Endothelial cell of umbilical vein (primary cell): Measurements from ENCODE around the gene PTPRZ1. TPM values are rescaled to one million over a fixed set of nuclear protein-coding genes. Genes with fewer than 3 reads are reported as not detected.

Experiments
- BruUV-seq: library from RNA; stranded (reverse); fragments of 400-500 nt; replicated peaks from 2 replicates; lab custom pipeline; 2021; lab: Mats Ljungman, UMichigan
- CTCF ChIA-PET: fragments of 300-600, 350-600 bp; sonication (Branson Sonifier 250); formaldehyde crosslinking; loops from one replicate; lab custom pipeline; 2021; ENCODE audit warnings: antibody characterized with exemption, inconsistent platforms; lab: Charles Lee
- POLR2A ChIA-PET: fragments of 300-600, 350-600 bp; sonication (Branson Sonifier 250); formaldehyde crosslinking; loops from one replicate; lab custom pipeline; 2021; ENCODE audit warnings: antibody characterized with exemption, inconsistent platforms; lab: Charles Lee
- DNase-seq: peaks from one replicate; pipeline ENCODE4 v3.0.0-alpha.2; 2011; ENCODE audit warnings: low read depth, low spot score
- FAIRE-seq: peaks from 2 replicates; lab custom pipeline; 2011; peaks lifted over from hg19 to GRCh38; lab: Jason Lieb, UNC
- H2AFZ ChIP-seq: 2 replicates; pipeline ENCODE4 v1.6.0; 2012; ENCODE audit warnings: low read depth, low read length, control low read depth, inconsistent platforms
- H3K27ac ChIP-seq: 2 replicates; pipeline ENCODE4 v1.5.1; 2011; ENCODE audit warnings: low read depth, mild to moderate bottlenecking, control low read depth, low read length, moderate library complexity; ENCODE audit not compliant: insufficient read depth
- H3K27me3 ChIP-seq, 2 experiments: 2 replicates each; pipeline versions ENCODE4 v1.6.0 to v1.6.1; 2011; ENCODE audit warnings: low read length in 2 of 2, mixed read lengths in 1 of 2; ENCODE audit not compliant: control insufficient read depth in 2 of 2, insufficient read depth in 2 of 2
- H3K36me3 ChIP-seq, 2 experiments: 2 replicates in 1 of 2; 3 replicates in 1 of 2; pipeline ENCODE4 v1.5.1; 2011; ENCODE audit warnings: low read length in 2 of 2, mild to moderate bottlenecking in 1 of 2, moderate library complexity in 1 of 2; ENCODE audit not compliant: control insufficient read depth in 2 of 2, insufficient read depth in 2 of 2; ENCODE audit errors: extremely low read depth in 1 of 2
- H3K4me1 ChIP-seq: 3 replicates; pipeline ENCODE4 v1.5.1; 2011; ENCODE audit warnings: mild to moderate bottlenecking, low read length; ENCODE audit not compliant: control insufficient read depth, insufficient read depth; ENCODE audit errors: extremely low read depth
- H3K4me2 ChIP-seq: 2 replicates; pipeline ENCODE4 v1.6.1; 2011; ENCODE audit warnings: low read length, control low read depth, mixed read lengths; ENCODE audit not compliant: insufficient read depth
- H3K4me3 ChIP-seq, 3 experiments: fragments of 200-600 bp in 1 of 3; sonication (generic), shearing (Covaris generic) in 1 of 3; replicated peaks in 1 of 3; 2 replicates each; pipeline ENCODE4 v1.5.1; 2011 to 2016; ENCODE audit warnings: control low read depth in 3 of 3, low read length in 3 of 3, mild to moderate bottlenecking in 2 of 3, inconsistent platforms in 1 of 3, low read depth in 1 of 3, moderate library complexity in 1 of 3; ENCODE audit not compliant: insufficient read depth in 1 of 3
- H3K79me2 ChIP-seq: 2 replicates; pipeline ENCODE4 v1.6.0; 2012; ENCODE audit warnings: low read length, inconsistent platforms; ENCODE audit not compliant: control insufficient read depth, insufficient read depth
- H3K9ac ChIP-seq: replicated peaks from 2 replicates; pipeline ENCODE3; 2011; ENCODE audit warnings: low read length, control low read depth; ENCODE audit not compliant: insufficient read depth; ENCODE audit errors: extremely low read depth
- H3K9me1 ChIP-seq: replicated peaks from 3 replicates; pipeline ENCODE4 v1.6.0; 2011; ENCODE audit warnings: mild to moderate bottlenecking, low read length; ENCODE audit not compliant: control insufficient read depth, insufficient read depth; ENCODE audit errors: extremely low read depth
- H3K9me3 ChIP-seq: replicated peaks from 2 replicates; pipeline ENCODE4 v1.5.1; 2012; ENCODE audit warnings: low read length, inconsistent platforms; ENCODE audit not compliant: control insufficient read depth, insufficient read depth
- H4K20me1 ChIP-seq: replicated peaks from 2 replicates; pipeline ENCODE3; 2011; ENCODE audit warnings: mild to moderate bottlenecking, low read length; ENCODE audit not compliant: control insufficient read depth, insufficient read depth; ENCODE audit errors: extremely low read depth
- CTCF ChIP-seq, 2 donors: IDR thresholded peaks; 1 replicate in 1 of 2; 2 replicates in 1 of 2; pipeline ENCODE4 v1.5.1; 2011; ENCODE audit warnings: low read length in 2 of 2, mild to moderate bottlenecking in 2 of 2, moderate library complexity in 2 of 2, control low read depth in 1 of 2, inconsistent platforms in 1 of 2, low read depth in 1 of 2; ENCODE audit not compliant: insufficient read depth in 1 of 2; ENCODE audit errors: extremely low read depth in 1 of 2
- EZH2 ChIP-seq: IDR thresholded peaks from 2 replicates; pipeline ENCODE4 v1.6.1; 2012; ENCODE audit warnings: borderline replicate concordance, low read depth, mild to moderate bottlenecking, moderate library complexity, low read length, inconsistent platforms; ENCODE audit not compliant: severe bottlenecking
- FOS ChIP-seq: IDR thresholded peaks from 2 replicates; pipeline ENCODE4 v1.6.1; 2011; ENCODE audit warnings: mild to moderate bottlenecking, low read length, moderate library complexity, borderline replicate concordance; ENCODE audit not compliant: insufficient read depth
- GATA2 ChIP-seq: IDR thresholded peaks from 2 replicates; pipeline ENCODE4 v1.7.0; 2011; ENCODE audit warnings: low read depth, mild to moderate bottlenecking, moderate library complexity, mixed read lengths, low read length; ENCODE audit not compliant: insufficient read length, insufficient read depth
- JUN ChIP-seq: IDR thresholded peaks from 2 replicates; pipeline ENCODE4 v1.6.1; 2011; ENCODE audit warnings: borderline replicate concordance, low read depth; ENCODE audit not compliant: insufficient read length, insufficient read depth
- MYC ChIP-seq: IDR thresholded peaks from one replicate; pipeline ENCODE4 v1.6.1; 2011; ENCODE audit warnings: mild to moderate bottlenecking, low read depth, low read length
- POLR2A ChIP-seq: IDR thresholded peaks from 2 replicates; pipeline ENCODE4 v1.6.1; 2012; ENCODE audit warnings: low read depth, mild to moderate bottlenecking, control low read depth, low read length
- POLR2AphosphoS5 ChIP-seq: IDR thresholded peaks from 2 replicates; pipeline ENCODE4 v1.6.1; 2012; ENCODE audit warnings: low read depth, mild to moderate bottlenecking, control low read depth, low read length, moderate library complexity; ENCODE audit not compliant: insufficient read depth
- dilution Hi-C: fragments of 300-500 bp; cut with MboI; formaldehyde crosslinking; loops from one replicate; pipeline ENCODE4 v1.15.0; 2019; ENCODE audit warnings: low sequenced_read_pairs; ENCODE audit not compliant: extremely low pct_ligation_motif_present
- intact Hi-C: fragments of 100-400 bp; cut with micrococcal nuclease; formaldehyde crosslinking; loops from one replicate; pipeline ENCODE4 v1.10.0; 2022
- polyA plus RNA-seq, 4 experiments: library from polyadenylated mRNA; depleted of rRNA in 3 of 4; stranded (reverse) in 3 of 4; unstranded in 1 of 4; fragments of >200 nt; gene quantifications; 2 replicates each; pipeline versions ENCODE4 v1.2.1 to v1.2.3, GENCODE V29; 2011 to 2012; ENCODE audit warnings: missing spikeins in 1 of 4
- total RNA-seq: library from RNA; stranded (reverse); gene quantifications from 2 replicates; pipeline ENCODE4 v1.2.3, GENCODE V29; 2021
- TF ChIP-seq, protein P1 (sequence below): IDR thresholded peaks from 2 replicates; pipeline ENCODE4 v1.6.1; 2011; ENCODE audit not compliant: insufficient read depth, insufficient read length

The PTPRZ1 gene
- total and polyA plus RNA-seq, 2 donors (not counting 3 experiments of a cell fraction or from before 2014, with no cell fraction given): 0.07 TPM; not detected in 1

GRCh38 chr7:122072272-122072671 lies 199.3 kb downstream of the PTPRZ1 start:
- POLR2A ChIA-PET: no interaction called here
- no peak overlapping the region for H3K4me2 ChIP-seq
- no peaks in the 10 kb centered on the region for H3K79me2 ChIP-seq
- no peak overlapping the region for H3K4me3 ChIP-seq
- H3K27me3 ChIP-seq: no peaks in the 10 kb centered on the region
- no peak overlapping the region for H2AFZ ChIP-seq
- H3K9me1 ChIP-seq: peaks cover 2% of the 10 kb centered on the region
- intact Hi-C loops: no loop called here
- BruUV-seq: no TSS peak
- H3K9ac ChIP-seq: no peak overlapping the region
- no peaks in the 10 kb centered on the region for H3K36me3 ChIP-seq
- DNase-seq (no peak), FAIRE-seq (no peak)
- no peak overlapping the region for H3K27ac ChIP-seq
- CTCF ChIA-PET: interaction anchor here (1.1 kb wide), 1 partner anchor 9 kb away, joined by 3 read pairs; no protein-coding TSS in a partner anchor
- TF ChIP-seq MYC (no peak), EZH2 (no peak), JUN (no peak), CTCF (IDR thresholded peaks at IDR 0.05; ENCODE audit: extremely low read depth in 1 of 2, insufficient read depth in 1 of 2, low read depth in 1 of 2, low read length in 2 of 2) (no peak), POLR2A (no peak), GATA2 (no peak), FOS (no peak), POLR2AphosphoS5 (no peak)
- TF ChIP-seq, protein P1, sequence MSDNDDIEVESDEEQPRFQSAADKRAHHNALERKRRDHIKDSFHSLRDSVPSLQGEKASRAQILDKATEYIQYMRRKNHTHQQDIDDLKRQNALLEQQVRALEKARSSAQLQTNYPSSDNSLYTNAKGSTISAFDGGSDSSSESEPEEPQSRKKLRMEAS: no peak
- no peaks in the 10 kb centered on the region for H3K9me3 ChIP-seq
- no peaks in the 10 kb centered on the region for H3K4me1 ChIP-seq
- no peaks in the 10 kb centered on the region for H4K20me1 ChIP-seq
- dilution Hi-C loops: no loop called here
